GM12874 (cell line): ENCODE measurements around the gene TRAIP.

Experiments
- CTCF ChIP-seq: IDR thresholded peaks from 2 replicates; pipeline ENCODE4 v1.5.1; 2011; ENCODE audit warnings: low read depth, mild to moderate bottlenecking, control low read depth, low read length, moderate library complexity; ENCODE audit not compliant: insufficient read depth

The TRAIP gene

GRCh38 chr3:49879721-49880120 is 23.4 kb upstream of the TRAIP start:
- TF ChIP-seq CTCF, result no peak

- TF ChIP-seq CTCF, result no peak
Measured at GRCh38 chr3:49878686-49879085, 22.3 kb upstream of the TRAIP start.

- TF ChIP-seq CTCF, result no peak
Measured at GRCh38 chr3:49877716-49878115, 21.4 kb upstream of the TRAIP start.

- no peak for TF ChIP-seq CTCF
Measured at GRCh38 chr3:49876567-49876966, 20.2 kb upstream of the TRAIP start.

- no peak for TF ChIP-seq CTCF
Measured at GRCh38 chr3:49873623-49874022, 17.3 kb upstream of the TRAIP start.

GRCh38 chr3:49872801-49873281 is 16.5 kb upstream of the TRAIP start:
- no peak for TF ChIP-seq CTCF

GRCh38 chr3:49871531-49872153 is 15.3 kb upstream of the TRAIP start:
- no peak for TF ChIP-seq CTCF
